Hepatocyte (in vitro differentiated cells): Measurements from ENCODE around the gene IFT122.

Source experiments
- CTCF ChIP-seq: fragments of 200-600 bp; sonication (generic); IDR thresholded peaks from 2 replicates; pipeline ENCODE4 v1.5.1; 2016; ENCODE audit warnings: antibody characterized with exemption, mild to moderate bottlenecking; ENCODE audit not compliant: poor library complexity
- EZH2 ChIP-seq: fragments of 200-600 bp; sonication (generic); IDR thresholded peaks from 2 replicates; pipeline ENCODE4 v1.6.1; 2016; ENCODE audit warnings: antibody characterized with exemption, mild to moderate bottlenecking, borderline replicate concordance
- EZH2phosphoT487 ChIP-seq: fragments of 200-600 bp; sonication (generic); IDR thresholded peaks from one replicate; pipeline ENCODE4 v1.6.1; 2018; ENCODE audit warnings: antibody characterized with exemption, mild to moderate bottlenecking, low read depth, moderate library complexity; ENCODE audit not compliant: unreplicated experiment, severe bottlenecking

- no peak for TF ChIP-seq EZH2
- no peak for TF ChIP-seq CTCF
- no peak for TF ChIP-seq EZH2phosphoT487
Measured at GRCh38 chr3:129564981-129565644, 125.1 kb downstream of the IFT122 start.
